EH (cell line): ENCODE data around the gene CLTA.
A peak's percentile ranks its signal among the peaks of the same experiment; 100 is the strongest.

Experiments used
- DNase-seq: peaks from one replicate; pipeline ENCODE4 v3.0.0-alpha.2; 2015; ENCODE audit warnings: low read depth

Gene CLTA

GRCh38 chr9:36188212-36188611 lies 2.5 kb upstream of the CLTA start:
- no peak for DNase-seq

DNA sequence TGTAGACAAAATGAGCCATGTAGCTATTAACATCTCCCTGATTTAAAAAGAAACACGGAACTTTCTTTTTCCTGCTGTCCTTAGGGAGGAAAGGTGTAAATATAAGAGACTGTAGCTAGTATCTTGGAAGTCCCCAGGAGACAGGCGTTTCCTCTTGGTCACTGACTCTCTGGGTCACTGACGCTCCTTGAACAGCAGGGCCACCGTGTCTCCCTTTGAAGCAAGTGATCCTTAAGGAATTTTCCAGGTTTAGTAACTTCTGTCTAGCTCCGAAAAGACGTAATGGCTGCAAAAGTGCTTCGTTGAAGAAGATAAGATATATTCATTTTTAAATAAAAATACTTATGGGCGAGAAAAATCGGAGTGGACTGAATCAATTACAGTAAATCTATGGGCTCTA lies 745 bp upstream of the CLTA start:
- DNase-seq: no peak

- peak; percentile 55 for DNase-seq
These were observed 547 bp downstream of the CLTA start for GRCh38 chr9:36191290-36191645.

DNA sequence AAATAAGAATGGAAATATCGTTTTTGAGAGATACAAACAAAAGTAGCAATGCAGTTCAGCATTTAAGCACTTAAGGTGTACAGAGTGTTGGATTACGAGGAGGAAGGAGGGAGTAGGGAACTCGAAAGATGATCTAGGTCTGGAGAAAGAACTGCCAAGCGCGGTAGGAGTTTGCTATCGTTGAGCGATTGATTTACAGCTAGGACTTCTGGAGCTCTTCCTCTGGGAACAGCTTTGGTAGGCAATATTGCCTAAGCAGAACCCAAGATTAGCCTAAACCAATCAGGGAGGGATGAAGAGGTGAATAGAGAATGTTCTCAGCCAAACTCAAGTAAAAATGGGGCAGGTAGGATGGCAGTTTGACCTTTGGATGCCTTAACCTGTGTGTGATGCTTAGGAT lies 965 bp downstream of the CLTA start:
- peak; percentile 21 for DNase-seq

DNA sequence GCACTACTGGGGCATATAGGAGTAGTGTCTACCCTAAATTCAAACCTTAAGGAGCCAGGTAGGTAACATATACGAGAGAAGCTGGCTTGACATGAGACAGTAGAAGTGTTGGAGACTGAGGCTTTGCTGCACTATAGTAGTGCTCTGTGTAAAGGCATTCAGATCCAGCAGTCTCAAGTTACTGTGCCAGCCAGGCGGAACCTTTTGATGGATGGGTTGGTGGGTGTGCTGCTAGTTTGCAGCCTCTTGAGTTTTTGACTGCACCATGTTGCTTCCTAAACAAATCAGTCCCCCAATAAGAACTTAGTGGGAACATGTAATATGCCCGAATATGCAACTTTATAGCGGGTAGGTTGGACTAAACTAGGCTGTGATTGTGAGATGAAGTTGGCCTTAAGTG lies 1.5 kb downstream of the CLTA start:
- DNase-seq: no peak

GRCh38 chr9:36193023-36193422 lies 2.3 kb downstream of the CLTA start:
- peak; percentile 16 for DNase-seq

DNA sequence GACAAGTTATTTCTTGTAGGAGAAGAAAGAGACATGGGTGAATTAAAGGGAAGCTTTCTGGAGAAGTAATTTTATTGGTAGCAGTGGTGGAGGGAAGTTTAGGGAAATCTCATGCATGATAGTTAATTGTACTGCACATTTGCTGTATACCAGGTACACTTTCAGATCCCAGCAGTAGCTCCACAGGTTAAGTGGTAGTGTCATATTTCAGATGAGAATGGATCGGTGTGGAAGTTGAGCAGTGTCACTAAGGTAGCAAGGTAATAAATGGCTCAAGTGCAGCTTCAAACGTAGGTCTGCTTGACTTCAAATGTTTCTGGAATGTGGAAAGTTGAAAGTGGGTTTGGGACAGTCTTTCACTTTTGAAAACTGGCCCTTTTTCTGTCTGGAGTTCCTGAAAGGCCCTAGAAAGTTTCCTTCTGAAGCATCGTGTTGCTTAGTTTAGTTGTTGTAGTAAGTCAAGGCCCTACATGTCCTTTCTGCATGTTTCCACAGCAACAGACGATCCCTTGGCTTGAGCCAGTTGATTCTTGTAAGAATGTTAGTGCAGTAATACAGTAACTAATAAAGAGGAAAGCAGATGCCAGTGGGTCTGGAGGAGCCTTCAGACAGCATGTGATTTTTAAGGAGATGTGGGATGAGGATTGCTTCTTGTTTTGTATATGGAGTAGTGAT lies 3.7 kb downstream of the CLTA start:
- peak; percentile 8 for DNase-seq

DNA sequence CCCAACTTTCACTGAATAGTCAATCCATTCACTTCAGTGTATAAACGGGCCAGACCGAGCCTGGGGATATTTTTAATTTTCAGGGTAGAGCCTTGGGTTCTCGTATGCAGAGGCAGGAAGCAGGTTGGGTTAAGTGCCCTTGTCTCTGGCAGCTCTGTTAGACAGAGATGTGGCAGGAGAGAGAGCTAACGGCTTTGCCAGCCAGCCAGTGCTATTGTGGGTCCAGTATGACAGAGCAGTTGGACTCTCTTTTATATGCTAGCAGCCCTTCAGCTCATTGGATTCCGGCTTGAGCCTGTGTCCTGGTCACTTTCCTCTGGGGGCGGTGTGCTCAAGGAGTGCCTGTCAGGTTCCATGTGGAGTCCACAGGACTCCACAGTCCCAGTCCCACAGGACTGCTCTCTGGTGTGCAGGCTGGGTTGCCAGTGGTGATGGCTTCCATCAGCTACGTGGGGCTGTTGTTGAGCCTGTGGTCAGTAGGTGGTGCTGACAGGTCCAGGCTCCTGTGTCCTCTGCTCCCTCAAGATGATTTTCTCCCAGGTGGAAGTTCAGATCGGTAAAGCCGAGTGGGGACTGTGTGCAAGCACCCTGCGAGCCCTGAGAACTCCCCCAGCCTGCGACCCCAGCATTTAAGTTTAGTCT lies 14.3 kb downstream of the CLTA start:
- no peak for DNase-seq

- peak; percentile 70 for DNase-seq
These were observed 16.3 kb downstream of the CLTA start for GRCh38 chr9:36207016-36207415.

GRCh38 chr9:36207546-36208012 lies 16.9 kb downstream of the CLTA start:
- DNase-seq: peak; percentile 46

DNA sequence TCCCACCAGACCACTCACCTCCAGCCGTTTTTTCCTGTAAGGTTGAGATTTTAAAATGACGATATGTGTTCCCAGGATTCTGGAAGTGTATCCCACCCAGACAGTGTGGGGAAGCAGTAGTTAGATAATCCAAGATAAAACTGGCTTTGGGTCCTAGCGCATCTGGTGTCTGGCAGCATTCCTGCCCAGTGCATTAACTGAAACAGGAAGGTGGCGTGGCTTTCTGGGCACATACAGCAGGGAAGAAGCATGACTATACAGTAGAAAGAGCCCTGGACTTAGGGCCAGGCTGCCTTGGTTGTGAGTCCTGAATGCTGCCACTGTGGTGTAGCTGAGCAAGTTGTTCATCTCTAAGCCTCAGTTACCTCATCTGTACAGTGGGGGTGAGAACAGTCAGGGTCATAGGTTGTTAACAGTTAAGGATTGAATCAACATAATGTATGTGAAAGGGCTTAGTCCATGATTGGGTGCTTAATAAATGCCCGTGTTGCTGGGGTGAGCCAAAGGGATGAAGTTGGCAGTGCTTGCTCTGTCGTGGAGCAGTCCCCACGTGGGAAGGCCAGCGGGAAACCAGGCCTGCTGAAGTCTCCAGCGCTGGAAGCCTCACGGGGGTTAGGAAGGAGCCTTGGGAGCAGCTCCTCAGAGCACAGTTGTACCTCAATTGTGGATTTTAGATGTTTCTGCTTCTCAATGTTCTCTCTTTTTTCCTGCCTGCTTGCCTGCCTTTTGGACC lies 18.0 kb downstream of the CLTA start:
- peak; percentile 21 for DNase-seq

GRCh38 chr9:36210722-36211121 lies 20.0 kb downstream of the CLTA start:
- DNase-seq: no peak

DNA sequence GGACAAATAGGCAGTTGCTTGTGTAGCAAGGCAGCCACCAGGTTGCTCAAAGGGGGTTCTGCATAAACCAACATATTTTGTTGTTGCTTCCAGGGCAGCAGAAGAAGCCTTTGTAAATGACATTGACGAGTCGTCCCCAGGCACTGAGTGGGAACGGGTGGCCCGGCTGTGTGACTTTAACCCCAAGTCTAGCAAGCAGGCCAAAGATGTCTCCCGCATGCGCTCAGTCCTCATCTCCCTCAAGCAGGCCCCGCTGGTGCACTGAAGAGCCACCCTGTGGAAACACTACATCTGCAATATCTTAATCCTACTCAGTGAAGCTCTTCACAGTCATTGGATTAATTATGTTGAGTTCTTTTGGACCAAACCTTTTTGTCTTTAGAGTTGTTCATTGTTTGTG lies 20.8 kb downstream of the CLTA start:
- no peak for DNase-seq

DNA sequence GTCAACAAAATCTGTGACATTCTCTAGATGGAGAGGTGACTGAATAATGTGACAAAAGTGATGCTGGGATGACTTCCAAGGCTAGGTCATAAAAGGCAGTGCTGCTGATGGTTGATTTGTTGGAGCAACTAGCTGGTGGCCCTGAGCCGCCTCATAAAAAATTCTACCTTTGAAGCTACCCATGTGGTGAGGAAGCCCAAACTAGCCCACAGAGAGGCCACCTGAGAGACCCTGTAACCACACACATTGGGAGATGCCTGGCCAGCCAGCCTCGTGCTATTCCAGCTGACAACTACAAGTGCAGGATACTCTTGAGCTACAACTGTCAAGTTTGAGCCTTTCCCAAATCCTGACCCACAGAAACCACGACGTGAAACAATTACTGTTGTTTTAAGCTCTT lies 22.7 kb downstream of the CLTA start:
- no peak for DNase-seq

GRCh38 chr9:36213989-36214388 lies 23.3 kb downstream of the CLTA start:
- peak; percentile 18 for DNase-seq

GRCh38 chr9:36214571-36214970 lies 23.9 kb downstream of the CLTA start:
- peak; percentile 29 for DNase-seq

GRCh38 chr9:36217256-36217968 lies 26.7 kb downstream of the CLTA start:
- DNase-seq: no peak

GRCh38 chr9:36218011-36218410 lies 27.3 kb downstream of the CLTA start:
- no peak for DNase-seq

- DNase-seq: no peak
These were observed 27.7 kb downstream of the CLTA start for GRCh38 chr9:36218411-36218901.

GRCh38 chr9:36221667-36222066 lies 30.9 kb downstream of the CLTA start:
- DNase-seq: no peak

GRCh38 chr9:36222449-36222848 lies 31.7 kb downstream of the CLTA start:
- peak; percentile 51 for DNase-seq

- no peak for DNase-seq
These were observed 46.5 kb downstream of the CLTA start for GRCh38 chr9:36237230-36237629.
